HG03095 (cell line): ENCODE measurements around the gene FAM13A.
"Not testable (repeated sequence)": the region's sequence is repeated elsewhere in the genome, so short reads cannot be mapped to it uniquely, and the experiment has no call there.

ENCODE experiments used
- ATAC-seq: cut with Tn5 transposase; IDR thresholded peaks from one replicate; pipeline ENCODE4 v1.9.1; 2021; ENCODE audit warnings: moderate library complexity; ENCODE audit not compliant: unreplicated experiment

Gene FAM13A

GRCh38 chr4:89000844-89001360, 56.1 kb downstream of the FAM13A start:
- no peak for ATAC-seq

- no peak for ATAC-seq
Observed at GRCh38 chr4:89000382-89000781, 56.6 kb downstream of the FAM13A start.

- no peak for ATAC-seq
Observed at GRCh38 chr4:88999392-88999930, 57.5 kb downstream of the FAM13A start.

GRCh38 chr4:88998891-88999290, 58.1 kb downstream of the FAM13A start:
- ATAC-seq, result no peak

- ATAC-seq, result no peak
Observed at GRCh38 chr4:88998001-88998400, 59.0 kb downstream of the FAM13A start.

- no peak for ATAC-seq
Observed at GRCh38 chr4:88995874-88996273, 61.1 kb downstream of the FAM13A start.

GRCh38 chr4:88995257-88995656, 61.7 kb downstream of the FAM13A start:
- ATAC-seq, result not testable (repeated sequence)

GRCh38 chr4:88993246-88993645, 63.7 kb downstream of the FAM13A start:
- ATAC-seq, result no peak

GRCh38 chr4:88991746-88992145, 65.2 kb downstream of the FAM13A start:
- no peak for ATAC-seq

GRCh38 chr4:88989990-88990389, 67.0 kb downstream of the FAM13A start:
- ATAC-seq, result no peak

- no peak for ATAC-seq
Observed at GRCh38 chr4:88985088-88985773, 71.8 kb downstream of the FAM13A start.

- no peak for ATAC-seq
Observed at GRCh38 chr4:88982757-88983156, 74.2 kb downstream of the FAM13A start.

- no peak for ATAC-seq
Observed at GRCh38 chr4:88981993-88982392, 75.0 kb downstream of the FAM13A start.

- ATAC-seq, result no peak
Observed at GRCh38 chr4:88981556-88981955, 75.4 kb downstream of the FAM13A start.

GRCh38 chr4:88979276-88979675, 77.7 kb downstream of the FAM13A start:
- ATAC-seq, result no peak

GRCh38 chr4:88976775-88977035, 80.3 kb downstream of the FAM13A start:
- no peak for ATAC-seq

- ATAC-seq, result no peak
Observed at GRCh38 chr4:88975958-88976774, 80.8 kb downstream of the FAM13A start.

GRCh38 chr4:88971536-88971935, 85.4 kb downstream of the FAM13A start:
- no peak for ATAC-seq

GRCh38 chr4:88969746-88970145, 87.2 kb downstream of the FAM13A start:
- ATAC-seq, result no peak

GRCh38 chr4:88969271-88969670, 87.7 kb downstream of the FAM13A start:
- no peak for ATAC-seq

GRCh38 chr4:88967883-88968331, 89.1 kb downstream of the FAM13A start:
- ATAC-seq, result no peak

GRCh38 chr4:88965053-88965452, 91.9 kb downstream of the FAM13A start:
- ATAC-seq, result no peak
